Skeletal muscle tissue (tissue), 4 donors: Measurements from ENCODE around the gene EIF6. TPM values are rescaled to one million over a fixed set of nuclear protein-coding genes. Genes with fewer than 3 reads are reported as not detected.

Experiments
- H3K27ac ChIP-seq: one replicate; pipeline ENCODE4 v1.7.0; 2013; ENCODE audit warnings: mild to moderate bottlenecking, low read depth, low read length, inconsistent platforms
- H3K27me3 ChIP-seq, 3 donors: one replicate each; pipeline ENCODE4 v1.7.0; 2013; ENCODE audit warnings: low read length in 3 of 3; ENCODE audit not compliant: control insufficient read depth in 3 of 3, insufficient read depth in 3 of 3
- H3K36me3 ChIP-seq, 3 donors: one replicate each; pipeline ENCODE4 v1.7.0; 2013; ENCODE audit warnings: low read length in 3 of 3; ENCODE audit not compliant: control insufficient read depth in 3 of 3, insufficient read depth in 3 of 3
- H3K4me1 ChIP-seq, 3 donors: one replicate each; pipeline ENCODE4 v1.7.0; 2013; ENCODE audit warnings: low read length in 3 of 3, mild to moderate bottlenecking in 3 of 3; ENCODE audit not compliant: control insufficient read depth in 3 of 3, insufficient read depth in 3 of 3
- H3K4me3 ChIP-seq, 3 donors: one replicate each; pipeline ENCODE4 v1.7.0; 2013; ENCODE audit warnings: low read length in 3 of 3
- H3K9ac ChIP-seq, 3 donors: one replicate each; pipeline ENCODE4 v1.7.0; 2013; ENCODE audit warnings: low read length in 3 of 3, mild to moderate bottlenecking in 3 of 3, moderate library complexity in 2 of 3, low read depth in 1 of 3
- H3K9me3 ChIP-seq, 3 donors: one replicate each; pipeline ENCODE4 v1.7.0; 2013; ENCODE audit warnings: low read length in 3 of 3; ENCODE audit not compliant: control insufficient read depth in 3 of 3
- total RNA-seq: library from RNA; depleted of rRNA; stranded (reverse); fragments of >200 nt; gene quantifications from one replicate; pipeline ENCODE4 v1.2.3, GENCODE V29; 2014
- donor health status: Osteomylitis.

Gene EIF6
- total RNA-seq, 1 donor from 2014 or later, result 74.1 TPM

GRCh38 chr20:35273449-35274171, 11.0 kb downstream of the EIF6 start:
- Histone ChIP-seq H3K27ac (no peak overlapping the region), H3K9me3 (no peaks in the 10 kb centered on the region), H3K36me3 (peaks cover 19 to 23% (median 22%) of the 10 kb centered on the region in 3 donors), H3K27me3 (no peaks in the 10 kb centered on the region), H3K9ac (no peak overlapping the region), H3K4me3 (no peak overlapping the region), H3K4me1 (peaks cover 14 to 24% (median 19%) of the 10 kb centered on the region in 3 donors)

GRCh38 chr20:35271904-35272303, 12.7 kb downstream of the EIF6 start:
- H3K36me3 ChIP-seq, result peaks cover 26 to 34% (median 29%) of the 10 kb centered on the region in 3 donors
- no peak overlapping the region for H3K9ac ChIP-seq

GRCh38 chr20:35271073-35271882, 13.3 kb downstream of the EIF6 start:
- no peak overlapping the region for H3K27ac ChIP-seq
- peaks cover 0 to 8% (median 4%) of the 10 kb centered on the region in 3 donors for H3K4me1 ChIP-seq
- H3K9me3 ChIP-seq, result no peaks in the 10 kb centered on the region
- H3K4me3 ChIP-seq, result no peak overlapping the region
- H3K36me3 ChIP-seq, result peaks cover 25 to 37% (median 35%) of the 10 kb centered on the region in 3 donors
- H3K9ac ChIP-seq, result no peak overlapping the region
- H3K27me3 ChIP-seq, result no peaks in the 10 kb centered on the region

More at GRCh38 chr20:35271904-35272303, 12.7 kb downstream of the EIF6 start:
- H3K27ac ChIP-seq, result no peak overlapping the region
- no peak overlapping the region for H3K4me3 ChIP-seq
- H3K4me1 ChIP-seq, result peaks cover 6 to 14% (median 10%) of the 10 kb centered on the region in 3 donors
- H3K9me3 ChIP-seq, result no peaks in the 10 kb centered on the region
- H3K27me3 ChIP-seq, result no peaks in the 10 kb centered on the region

GRCh38 chr20:35270021-35270902, 14.3 kb downstream of the EIF6 start:
- Histone ChIP-seq H3K36me3 (peaks cover 21 to 36% (median 35%) of the 10 kb centered on the region in 3 donors), H3K4me1 (peaks cover 0 to 7% (median 0%) of the 10 kb centered on the region in 3 donors), H3K9me3 (no peaks in the 10 kb centered on the region), H3K4me3 (no peak overlapping the region), H3K27ac (no peak overlapping the region), H3K27me3 (no peaks in the 10 kb centered on the region), H3K9ac (no peak overlapping the region)

- no peak overlapping the region for H3K4me3 ChIP-seq
- no peaks in the 10 kb centered on the region for H3K9me3 ChIP-seq
- peaks cover 21 to 36% (median 32%) of the 10 kb centered on the region in 3 donors for H3K36me3 ChIP-seq
- no peak overlapping the region for H3K27ac ChIP-seq
- H3K27me3 ChIP-seq, result no peaks in the 10 kb centered on the region
- peaks cover 0 to 7% (median 0%) of the 10 kb centered on the region in 3 donors for H3K4me1 ChIP-seq
- no peak overlapping the region for H3K9ac ChIP-seq
Measured at GRCh38 chr20:35269055-35269781, 15.4 kb downstream of the EIF6 start.

GRCh38 chr20:35267092-35267491, 17.5 kb downstream of the EIF6 start:
- Histone ChIP-seq H3K9ac (no peak overlapping the region), H3K27me3 (no peaks in the 10 kb centered on the region), H3K27ac (no peak overlapping the region), H3K9me3 (no peaks in the 10 kb centered on the region), H3K36me3 (peaks cover 23 to 35% (median 32%) of the 10 kb centered on the region in 3 donors), H3K4me1 (peaks cover 0 to 12% (median 11%) of the 10 kb centered on the region in 3 donors), H3K4me3 (no peak overlapping the region)

GRCh38 chr20:35264755-35265154, 19.8 kb downstream of the EIF6 start:
- Histone ChIP-seq H3K4me1 (peaks cover 0 to 12% (median 11%) of the 10 kb centered on the region in 3 donors), H3K9ac (no peak overlapping the region), H3K27ac (no peak overlapping the region), H3K9me3 (no peaks in the 10 kb centered on the region), H3K36me3 (peaks cover 17 to 25% (median 18%) of the 10 kb centered on the region in 3 donors), H3K4me3 (no peak overlapping the region), H3K27me3 (no peaks in the 10 kb centered on the region)

GRCh38 chr20:35263532-35264341, 20.8 kb downstream of the EIF6 start:
- Histone ChIP-seq H3K27ac (no peak overlapping the region), H3K36me3 (peaks cover 15 to 21% (median 15%) of the 10 kb centered on the region in 3 donors), H3K4me1 (peaks cover 0 to 12% (median 8%) of the 10 kb centered on the region in 3 donors), H3K4me3 (peak overlapping the region in 1 of 3 donors; percentile 22), H3K9me3 (no peaks in the 10 kb centered on the region), H3K27me3 (no peaks in the 10 kb centered on the region), H3K9ac (peak overlapping the region in 1 of 3 donors; percentile 54)
